Fibroblast of villous mesenchyme (primary cell): ENCODE data around the gene IL12A. TPM values are rescaled to one million over a fixed set of nuclear protein-coding genes. Genes with fewer than 3 reads are reported as not detected.

ENCODE experiments used
- DNase-seq: peaks from one replicate; pipeline ENCODE4 v3.0.0-alpha.2; 2010; ENCODE audit warnings: low read depth
- H3K4me3 ChIP-seq: 2 replicates; pipeline ENCODE4 v1.5.1; 2011; ENCODE audit warnings: low read depth, mild to moderate bottlenecking, low read length
- CTCF ChIP-seq: IDR thresholded peaks from 2 replicates; pipeline ENCODE4 v1.5.1; 2012; ENCODE audit warnings: low read depth, mild to moderate bottlenecking, low read length; ENCODE audit not compliant: insufficient read depth
- total RNA-seq: library from RNA; depleted of rRNA; stranded (reverse); fragments of >200 nt; gene quantifications from 2 replicates; pipeline ENCODE4 v1.2.3, GENCODE V29; 2012

IL12A gene
- total RNA-seq, result 0.64 and 2.2 TPM in 2 replicates

- TF ChIP-seq CTCF, result peak; percentile 91
- DNase-seq, result peak; percentile 80
- H3K4me3 ChIP-seq, result peak within 1 kb of the TSS; percentile 69
Measured at GRCh38 chr3:159988617-159989271, at the start of gene IL12A. Gene IL12A (plus strand): TSS chr3:159988835.

GRCh38 chr3:159941038-159942000, 47.3 kb upstream of the IL12A start:
- no peak for DNase-seq
- no peak for TF ChIP-seq CTCF
- no peak overlapping the region for H3K4me3 ChIP-seq

GRCh38 chr3:159944781-159945180, 43.9 kb upstream of the IL12A start:
- DNase-seq, result no peak
- TF ChIP-seq CTCF, result no peak

GRCh38 chr3:159945930-159946329, 42.7 kb upstream of the IL12A start:
- no peak for TF ChIP-seq CTCF
- DNase-seq, result no peak
- H3K4me3 ChIP-seq, result no peak overlapping the region

More at GRCh38 chr3:159944781-159945180, 43.9 kb upstream of the IL12A start:
- H3K4me3 ChIP-seq, result no peak overlapping the region

- no peak overlapping the region for H3K4me3 ChIP-seq
- TF ChIP-seq CTCF, result no peak
- peak; percentile 57 for DNase-seq
Measured at GRCh38 chr3:159947220-159947619, 41.4 kb upstream of the IL12A start.

GRCh38 chr3:159948429-159949144, 40.0 kb upstream of the IL12A start:
- no peak overlapping the region for H3K4me3 ChIP-seq
- TF ChIP-seq CTCF, result no peak
- no peak for DNase-seq
